ENCODE results near the gene METTL23. TPM values are rescaled to one million over a fixed set of nuclear protein-coding genes. Genes with fewer than 3 reads are reported as not detected.

Gene METTL23
- total and polyA plus RNA-seq, 2 of the 8 experiments (the other 6 are each of a cell fraction or from before 2014, with no cell fraction given), result 36.1 to 60.2 TPM

- no peak for TF ChIP-seq SP4 (IDR thresholded peaks at IDR 0.05; ENCODE audit: low read length)
- TF ChIP-seq KDM4A (IDR thresholded peaks at IDR 0.05; ENCODE audit: low read depth, low read length, severe bottlenecking), result no peak
- TF ChIP-seq NANOG (IDR thresholded peaks at IDR 0.05; ENCODE audit: insufficient read depth, low read depth, low read length, poor library complexity, severe bottlenecking), result no peak
- no peak for TF ChIP-seq SUZ12 (IDR thresholded peaks at IDR 0.05; ENCODE audit: low read length)
- Histone ChIP-seq H4K91ac (replicated peaks; ENCODE audit: insufficient read length, low read length) (peak overlapping the region; percentile 25), H3K79me1 (ENCODE audit: low read depth, low read length) (no peaks in the 10 kb centered on the region), H3K4me1 (replicated peaks in 1 of 4; ENCODE audit: control insufficient read depth in 3 of 4, insufficient read depth in 4 of 4, low read length in 3 of 4) (peaks cover 0 to 28% (median 14%) of the 10 kb centered on the region in 4 experiments; a peak in 6 of 7 replicates), H3K23me2 (ENCODE audit: low read depth, low read length) (no peaks in the 10 kb centered on the region), H2BK12ac (ENCODE audit: low read depth, low read length) (no peak overlapping the region), H3K56ac (replicated peaks; ENCODE audit: insufficient read length, low read depth, low read length) (no peak overlapping the region), H3K27me3 (replicated peaks in 1 of 4; ENCODE audit: control insufficient read depth in 3 of 4, extremely low read depth in 1 of 4, insufficient read depth in 3 of 4, low read length in 3 of 4) (no peaks in the 10 kb centered on the region), H2BK5ac (ENCODE audit: low read depth, low read length) (no peak overlapping the region; the same call in 1 of the 2 replicates), H2AFZ (ENCODE audit: low read length) (no peak overlapping the region), H3K4ac (replicated peaks; ENCODE audit: insufficient read length, low read depth, low read length) (no peak overlapping the region), H3K4me3 (ENCODE audit: extremely low read depth in 1 of 4, insufficient read depth in 2 of 4, low read depth in 3 of 4, low read length in 4 of 4) (no peak overlapping the region), H4K5ac (ENCODE audit: insufficient read length, low read depth, low read length) (no peak overlapping the region), H3K4me2 (ENCODE audit: insufficient read depth in 1 of 2, low read depth in 2 of 2, low read length in 2 of 2) (no peak overlapping the region), H3K9me3 (ENCODE audit: insufficient read depth in 2 of 2, low read depth in 1 of 2, low read length in 1 of 2) (no peaks in the 10 kb centered on the region), H3K36me3 (ENCODE audit: control insufficient read depth in 2 of 4, insufficient read depth in 4 of 4, low read length in 3 of 4) (no peaks in the 10 kb centered on the region), H2BK120ac (replicated peaks; ENCODE audit: low read depth, low read length) (no peak overlapping the region), H3K9ac (replicated peaks in 1 of 4; ENCODE audit: extremely low read depth in 1 of 4, low read depth in 3 of 4, low read length in 3 of 4) (no peak overlapping the region; a peak in 1 of 7 replicates), H3K79me2 (ENCODE audit: control insufficient read depth in 1 of 2, insufficient read depth in 2 of 2, low read length in 2 of 2) (no peaks in the 10 kb centered on the region), H2BK15ac (ENCODE audit: low read length) (no peak overlapping the region), H2AK5ac (ENCODE audit: low read depth, low read length) (no peak overlapping the region), H4K8ac (ENCODE audit: extremely low read depth, insufficient read depth, low read length) (no peak overlapping the region; the same call in 1 of the 2 replicates), H2BK20ac (ENCODE audit: low read length) (no peak overlapping the region), H3K23ac (ENCODE audit: insufficient read length) (no peak overlapping the region), H3K27ac (ENCODE audit: low read depth, low read length) (no peak overlapping the region), H3K18ac (ENCODE audit: extremely low read depth, low read length) (peak overlapping the region; percentile 24), H4K20me1 (replicated peaks in 1 of 2; ENCODE audit: control insufficient read depth in 1 of 2, insufficient read depth in 2 of 2, low read length in 2 of 2) (peaks cover 0 to 2% of the 10 kb centered on the region in 2 experiments), H3K14ac (ENCODE audit: insufficient read length) (no peak overlapping the region)
- WGBS, 2 experiments (ENCODE audit: extremely low coverage in 1 of 2, insufficient coverage in 1 of 2, insufficient read length in 1 of 2, insufficient replicate concordance in 2 of 2, low coverage in 1 of 2, low lambda C conversion rate in 2 of 2, missing lambda C conversion rate in 1 of 2), result 91% methylated on average over 22 of the region's 25 CpGs; no CpG with 5 or more reads in 1 of the 2 experiments
- ChIA-PET POLR2A (ENCODE audit: partially characterized antibody) (interaction anchor here (1.1 to 3.7 kb wide), 3 partner anchors 12 to 127 kb away, joined by 3 to 18 read pairs (median 3); no protein-coding TSS in a partner anchor), CTCF (ENCODE audit: partially characterized antibody) (interaction anchor here (0.5 to 13.1 kb wide), 23 partner anchors 10 to 177 kb away, joined by 3 to 155 read pairs (median 5); partner anchors contain the start of genes JMJD6, METTL23 and MXRA7)
- no peak for DNase-seq (ENCODE audit: low read depth in 1 of 2, low spot score in 2 of 2)
- no peak for FAIRE-seq
Observed at GRCh38 chr17:76683921-76684745, 42.5 kb upstream of the METTL23 start.
